ENCODE results near the gene CYP4F22.

The CYP4F22 gene

GRCh38 chr19:15538774-15539173 is 30.4 kb downstream of the CYP4F22 start:
- DNase-seq, result no peak

GRCh38 chr19:15539638-15540037 is 31.3 kb downstream of the CYP4F22 start:
- no peak for DNase-seq

GRCh38 chr19:15540435-15540834 is 32.1 kb downstream of the CYP4F22 start:
- no peak for DNase-seq

GRCh38 chr19:15544283-15544682 is 36.0 kb downstream of the CYP4F22 start:
- DNase-seq, result no peak

- DNase-seq, result no peak
Observed at GRCh38 chr19:15544970-15545369, 36.6 kb downstream of the CYP4F22 start.

GRCh38 chr19:15548648-15549047 is 40.3 kb downstream of the CYP4F22 start:
- no peak for DNase-seq

- DNase-seq, result no peak
Observed at GRCh38 chr19:15549581-15549980, 41.3 kb downstream of the CYP4F22 start.

GRCh38 chr19:15550273-15550672 is 41.9 kb downstream of the CYP4F22 start:
- DNase-seq, result no peak

- DNase-seq, result no peak
Observed at GRCh38 chr19:15550929-15551292, 42.6 kb downstream of the CYP4F22 start.

- DNase-seq, result peak; percentile 67
Observed at GRCh38 chr19:15551293-15552004, 43.1 kb downstream of the CYP4F22 start.

GRCh38 chr19:15555021-15555420 is 46.7 kb downstream of the CYP4F22 start:
- no peak for DNase-seq

GRCh38 chr19:15555759-15556633 is 47.7 kb downstream of the CYP4F22 start:
- DNase-seq, result peak; percentile 98

GRCh38 chr19:15556634-15557181 is 48.4 kb downstream of the CYP4F22 start:
- DNase-seq, result no peak

- DNase-seq, result no peak
Observed at GRCh38 chr19:15557223-15557622, 48.9 kb downstream of the CYP4F22 start.

GRCh38 chr19:15562145-15562544 is 53.8 kb downstream of the CYP4F22 start:
- DNase-seq, result no peak

GRCh38 chr19:15562861-15563260 is 54.5 kb downstream of the CYP4F22 start:
- no peak for DNase-seq

GRCh38 chr19:15563325-15563794 is 55.0 kb downstream of the CYP4F22 start:
- DNase-seq, result no peak

- no peak for DNase-seq
Observed at GRCh38 chr19:15563931-15564330, 55.6 kb downstream of the CYP4F22 start.

GRCh38 chr19:15564534-15565168 is 56.3 kb downstream of the CYP4F22 start:
- DNase-seq, result no peak

GRCh38 chr19:15570420-15570819 is 62.1 kb downstream of the CYP4F22 start:
- no peak for DNase-seq

- DNase-seq, result no peak
Observed at GRCh38 chr19:15575406-15575805, 67.1 kb downstream of the CYP4F22 start.

GRCh38 chr19:15576526-15577156 is 68.3 kb downstream of the CYP4F22 start:
- DNase-seq, result no peak

Measured in stimulated activated CD4-positive, alpha-beta T cell treated with anti-CD3 and anti-CD28 coated beads, Interleukin-4, amount 100 ng/mL, for 24 hours (primary cell).